HL-60 (cell line): ENCODE measurements around the gene SSPN.

Source experiments
- DNase-seq, 2 experiments: peaks; one replicate each; pipeline ENCODE4 v3.0.0-alpha.2; 2010 to 2020; ENCODE audit warnings: low read depth in 1 of 2, low spot score in 1 of 2
- H3K27ac ChIP-seq: fragments of 250-450 bp; sonication (Bioruptor Pico); replicated peaks from 2 replicates; pipeline ENCODE4 v1.5.1; 2020; ENCODE audit warnings: mild to moderate bottlenecking, moderate library complexity
- H3K27me3 ChIP-seq: fragments of 250-450 bp; sonication (Bioruptor Pico); 2 replicates; pipeline ENCODE4 v1.5.1; 2021; ENCODE audit warnings: mild to moderate bottlenecking, moderate library complexity; ENCODE audit not compliant: insufficient read depth, poor library complexity, severe bottlenecking
- H3K4me3 ChIP-seq: replicated peaks from 2 replicates; pipeline ENCODE4 v1.5.1; 2011; ENCODE audit warnings: mild to moderate bottlenecking, control low read depth, low read length; ENCODE audit not compliant: insufficient read depth
- CTCF ChIP-seq: IDR thresholded peaks from one replicate; pipeline ENCODE4 v1.5.1; 2011; ENCODE audit warnings: low read length, control low read depth, inconsistent platforms; ENCODE audit not compliant: insufficient read depth
- GABPA ChIP-seq: IDR thresholded peaks from 2 replicates; pipeline ENCODE4 v1.6.1; 2012; ENCODE audit warnings: low read depth
- POLR2AphosphoS5 ChIP-seq: IDR thresholded peaks from 2 replicates; pipeline ENCODE4 v1.6.1; 2012; ENCODE audit warnings: low read depth
- REST ChIP-seq: IDR thresholded peaks from 2 replicates; pipeline ENCODE4 v1.6.1; 2012; ENCODE audit warnings: low read depth; ENCODE audit not compliant: insufficient replicate concordance
- SPI1 ChIP-seq: IDR thresholded peaks from 2 replicates; pipeline ENCODE4 v1.6.1; 2012; ENCODE audit warnings: low read depth, mild to moderate bottlenecking, borderline replicate concordance

The SSPN gene

GRCh38 chr12:26185532-26186320 is 9.6 kb upstream of the SSPN start:
- TF ChIP-seq SPI1 (no peak), GABPA (no peak), REST (no peak), CTCF (no peak), POLR2AphosphoS5 (no peak)
- Histone ChIP-seq H3K4me3 (no peak overlapping the region), H3K27ac (no peak overlapping the region), H3K27me3 (peaks cover 4% of the 10 kb centered on the region)
- no peak for DNase-seq

- peaks cover 4% of the 10 kb centered on the region for H3K27me3 ChIP-seq
- no peak overlapping the region for H3K4me3 ChIP-seq
- H3K27ac ChIP-seq, result no peak overlapping the region
- TF ChIP-seq CTCF, result no peak
- no peak for DNase-seq
Measured at GRCh38 chr12:26187014-26187798, 8.2 kb upstream of the SSPN start.

GRCh38 chr12:26188127-26188526 is 7.2 kb upstream of the SSPN start:
- Histone ChIP-seq H3K27ac (no peak overlapping the region), H3K4me3 (no peak overlapping the region), H3K27me3 (peaks cover 4% of the 10 kb centered on the region)
- TF ChIP-seq CTCF (no peak), REST (no peak), SPI1 (no peak)
- DNase-seq, result no peak
